Transverse colon (tissue), 4 donors: Measurements from ENCODE around the gene FAM20C. TPM values are rescaled to one million over a fixed set of nuclear protein-coding genes. Genes with fewer than 3 reads are reported as not detected.
A peak's percentile ranks its signal among the peaks of the same experiment; 100 is the strongest.

Experiments used
- DNase-seq: peaks from one replicate; pipeline ENCODE4 v3.0.0-alpha.2; 2019
- H3K27ac ChIP-seq, 4 donors: fragments of 200-600 bp; sonication (generic); 2 replicates each; pipeline ENCODE4 v1.5.1; 2016 to 2018; ENCODE audit warnings: inconsistent platforms in 4 of 4
- H3K27me3 ChIP-seq: fragments of 200-600 bp; sonication (generic); 2 replicates; pipeline ENCODE4 v1.5.1; 2017; ENCODE audit warnings: inconsistent platforms
- H3K36me3 ChIP-seq, 4 donors: fragments of 200-600 bp; sonication (generic); 2 replicates each; pipeline ENCODE4 v1.5.1; 2017 to 2019; ENCODE audit warnings: inconsistent platforms in 4 of 4
- H3K4me1 ChIP-seq, 4 donors: fragments of 200-600 bp; sonication (generic); 2 replicates each; pipeline ENCODE4 v1.5.1; 2017 to 2020; ENCODE audit warnings: inconsistent platforms in 4 of 4
- H3K4me3 ChIP-seq, 4 donors: fragments of 200-600 bp; sonication (generic); 1 replicate in 1 of 4; 2 replicates in 3 of 4; pipeline versions ENCODE4 v1.5.1 to v1.6.1; 2017 to 2019; ENCODE audit warnings: inconsistent platforms in 4 of 4
- H3K9me3 ChIP-seq, 2 donors: fragments of 200-600 bp; sonication (generic); 2 replicates each; pipeline ENCODE4 v1.5.1; 2017 to 2019; ENCODE audit warnings: inconsistent platforms in 2 of 2
- CTCF ChIP-seq, 5 experiments: fragments of 200-600 bp in 3 of 5; fragments of 450-650 bp in 2 of 5; sonication (generic) in 3 of 5; IDR thresholded peaks; 1 replicate in 2 of 5; 2 replicates in 3 of 5; pipeline ENCODE4 v1.5.1; 2016 to 2017; ENCODE audit warnings: antibody characterized with exemption in 5 of 5, inconsistent platforms in 3 of 5, mild to moderate bottlenecking in 2 of 5, moderate library complexity in 1 of 5
- EP300 ChIP-seq: sonication (generic); formaldehyde crosslinking; IDR thresholded peaks from one replicate; pipeline ENCODE4 v1.6.1; 2017; ENCODE audit warnings: antibody characterized with exemption, low read depth
- POLR2A ChIP-seq: fragments of 450-650 bp; IDR thresholded peaks from one replicate; pipeline ENCODE4 v1.6.1; 2016; ENCODE audit warnings: antibody characterized with exemption, mild to moderate bottlenecking, moderate library complexity
- POLR2AphosphoS5 ChIP-seq, 3 donors: sonication (generic); formaldehyde crosslinking; IDR thresholded peaks; one replicate each; pipeline ENCODE4 v1.6.1; 2016; ENCODE audit warnings: antibody characterized with exemption in 3 of 3
- WGBS, 2 donors: methylation state at CpG; one replicate each; pipeline ENCODE4 v1.1.5; 2018; ENCODE audit warnings: low coverage in 1 of 2; 5-methylcytosine and 5-hydroxymethylcytosine counted together
- in situ Hi-C, 4 donors: fragments of 200-750 bp; cut with MboI; loops; one replicate each; pipeline versions ENCODE4 v1.15.0 to v1.15.1; 2017; ENCODE audit warnings: low sequenced_read_pairs in 3 of 4, low pct_ligation_motif_present in 1 of 4, low pct_unique_long_range_greater_than_20kb in 1 of 4
- intact Hi-C: fragments of 100-400 bp; cut with DNase I; formaldehyde crosslinking; loops from one replicate; pipeline ENCODE4 v1.15.1; 2023; ENCODE audit warnings: low total_unique reads
- total RNA-seq, 4 donors: library from RNA; depleted of rRNA; stranded (reverse); fragments of >200 nt; gene quantifications; one replicate each; pipeline ENCODE4 v1.1.0, GENCODE V29; 2016

The FAM20C gene
- total RNA-seq, 4 donors from 2014 or later: 10.5 to 62.3 (median 23.5) TPM

- Histone ChIP-seq H3K36me3 (no peaks in the 10 kb centered on the region), H3K27me3 (peaks cover 16% of the 10 kb centered on the region), H3K4me3 (no peak overlapping the region), H3K9me3 (no peaks in the 10 kb centered on the region), H3K27ac (no peak overlapping the region), H3K4me1 (peaks cover 0 to 27% (median 16%) of the 10 kb centered on the region in 4 donors)
- no peak for DNase-seq
- in situ Hi-C loops: no loop called here
- intact Hi-C loops: loop anchor here (5.0 kb wide), 1 partner anchor 42 kb away; no protein-coding TSS in a partner anchor
- 85 to 100% methylated on average over 14 to 21 of the region's 21 CpGs for WGBS, 2 donors
- no peak for TF ChIP-seq POLR2A
- no peak for TF ChIP-seq EP300
- no peak for TF ChIP-seq POLR2AphosphoS5 (IDR thresholded peaks at IDR 0.05)
- TF ChIP-seq CTCF (IDR thresholded peaks at IDR 0.05): no peak
These were observed 2.2 kb upstream of the FAM20C start for GRCh38 chr7:190196-190595.

DNA sequence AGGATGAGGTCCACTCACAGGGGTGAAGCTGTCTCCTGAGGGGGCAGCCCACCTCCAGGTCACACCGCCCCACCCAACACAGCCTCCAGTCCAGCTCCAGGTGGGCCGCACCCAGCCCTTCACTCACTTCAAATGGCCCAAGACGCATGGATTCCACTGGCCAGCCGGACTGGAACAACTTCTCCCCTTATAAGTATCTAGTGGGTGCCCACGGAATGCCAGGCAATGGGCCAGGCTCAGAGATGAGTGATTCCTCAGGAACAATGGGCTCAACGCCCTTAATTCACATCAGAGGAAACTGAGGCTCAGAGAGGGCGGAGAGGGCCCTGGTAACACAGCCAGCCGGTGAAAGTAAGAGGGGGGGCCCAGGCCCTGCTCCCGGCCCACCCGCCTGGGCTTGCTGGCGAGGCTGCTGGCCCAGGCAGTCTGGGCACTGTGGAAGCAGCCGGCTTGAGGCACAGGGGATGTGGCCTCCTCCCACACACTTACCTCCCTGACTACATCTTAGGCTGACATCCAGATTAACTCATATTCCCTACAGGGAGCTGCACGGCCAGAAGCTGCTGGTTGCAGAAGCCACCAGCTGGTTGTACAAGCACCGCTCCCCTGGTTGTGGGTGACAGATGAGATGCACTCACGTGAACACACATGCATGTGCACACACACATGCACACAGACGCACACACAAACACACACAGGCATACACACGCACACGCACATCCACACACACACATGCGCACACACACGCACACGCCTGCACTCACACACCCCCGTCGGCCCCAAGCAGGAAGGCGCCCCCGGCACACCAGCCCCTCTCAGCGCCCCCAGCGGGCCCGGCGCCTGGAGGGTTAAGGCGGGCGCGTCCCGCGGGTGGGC is 1.0 kb upstream of the FAM20C start:
- H3K36me3 ChIP-seq: no peaks in the 10 kb centered on the region
- H3K4me1 ChIP-seq: peaks cover 0 to 38% (median 24%) of the 10 kb centered on the region in 4 donors
- 45 to 80% methylated on average over 1 to 23 of the region's 34 CpGs for WGBS, 2 donors
- intact Hi-C loops (loop anchor here (5.0 kb wide), 1 partner anchor 41 kb away; no protein-coding TSS in a partner anchor), in situ Hi-C loops (no loop called here)
- peak overlapping the region; percentile 86 to 91 (median 88) for H3K27ac ChIP-seq
- peak overlapping the region; percentile 54 to 60 (median 58) for H3K4me3 ChIP-seq
- no peak for TF ChIP-seq EP300
- peak in 1 of 3 donors; percentile 36 for TF ChIP-seq POLR2AphosphoS5 (IDR thresholded peaks at IDR 0.05)
- no peak for TF ChIP-seq CTCF (IDR thresholded peaks at IDR 0.05)
- no peaks in the 10 kb centered on the region for H3K9me3 ChIP-seq
- H3K27me3 ChIP-seq: peaks cover 16% of the 10 kb centered on the region
- no peak for DNase-seq

- H3K4me3 ChIP-seq: peak overlapping the region; percentile 54 to 74 (median 59)
- WGBS, 2 donors: 5% methylated on average over 39 of the region's 119 CpGs; no CpG with 5 or more reads in 1 of the 2 donors
- H3K9me3 ChIP-seq: no peaks in the 10 kb centered on the region
- peak; percentile 35 for DNase-seq
- no peaks in the 10 kb centered on the region for H3K36me3 ChIP-seq
- TF ChIP-seq CTCF (IDR thresholded peaks at IDR 0.05): no peak
- no peak for TF ChIP-seq POLR2AphosphoS5 (IDR thresholded peaks at IDR 0.05)
- TF ChIP-seq POLR2A: no peak
- TF ChIP-seq EP300: no peak
- H3K4me1 ChIP-seq: peaks cover 0 to 41% (median 25%) of the 10 kb centered on the region in 4 donors
- H3K27me3 ChIP-seq: peaks cover 16% of the 10 kb centered on the region
- peak overlapping the region; percentile 86 to 91 (median 88) for H3K27ac ChIP-seq
- in situ Hi-C loops (no loop called here), intact Hi-C loops (loop anchor here (5.0 kb wide), 1 partner anchor 39 kb away; no protein-coding TSS in a partner anchor)
These were observed 520 bp downstream of the FAM20C start for GRCh38 chr7:192701-193480.
